Keratinocyte (primary cell): Measurements from ENCODE around the gene LRRC8D. TPM values are rescaled to one million over a fixed set of nuclear protein-coding genes. Genes with fewer than 3 reads are reported as not detected.

ENCODE experiments used
- DNase-seq: peaks from one replicate; pipeline ENCODE4 v3.0.0-alpha.2; 2011; ENCODE audit warnings: low read depth, missing footprints, low spot score
- FAIRE-seq: peaks from 2 replicates; lab custom pipeline; 2011; peaks lifted over from hg19 to GRCh38; lab: Jason Lieb, UNC
- H2AFZ ChIP-seq: 2 replicates; pipeline ENCODE4 v1.6.0; 2012; ENCODE audit warnings: low read length, control low read depth, inconsistent platforms; ENCODE audit not compliant: control insufficient read depth
- H3K27ac ChIP-seq: 2 replicates; pipeline ENCODE4 v1.5.1; 2011; ENCODE audit warnings: low read length; ENCODE audit not compliant: control insufficient read depth, insufficient read depth
- H3K27me3 ChIP-seq: 3 replicates; pipeline ENCODE4 v1.6.0; 2011; ENCODE audit warnings: low read length; ENCODE audit not compliant: control insufficient read depth, insufficient read depth; ENCODE audit errors: extremely low read depth
- H3K36me3 ChIP-seq, 2 experiments: 2 replicates in 1 of 2; 3 replicates in 1 of 2; pipeline ENCODE4 v1.5.1; 2011; ENCODE audit warnings: low read length in 2 of 2, mild to moderate bottlenecking in 1 of 2; ENCODE audit not compliant: control insufficient read depth in 2 of 2, insufficient read depth in 2 of 2; ENCODE audit errors: extremely low read depth in 1 of 2
- H3K4me1 ChIP-seq: 3 replicates; pipeline ENCODE4 v1.5.1; 2011; ENCODE audit warnings: low read length; ENCODE audit not compliant: control insufficient read depth, insufficient read depth; ENCODE audit errors: extremely low read depth
- H3K4me2 ChIP-seq: 3 replicates; pipeline ENCODE4 v1.6.0; 2011; ENCODE audit warnings: low read depth, low read length; ENCODE audit not compliant: control insufficient read depth, insufficient read depth; ENCODE audit errors: extremely low read depth
- H3K4me3 ChIP-seq, 3 experiments: fragments of 200-600 bp in 1 of 3; sonication (generic) in 1 of 3; 2 replicates in 2 of 3; 3 replicates in 1 of 3; pipeline ENCODE4 v1.5.1; 2011 to 2016; ENCODE audit warnings: low read length in 3 of 3, mild to moderate bottlenecking in 3 of 3, control low read depth in 2 of 3, inconsistent platforms in 1 of 3, low read depth in 1 of 3, mixed read lengths in 1 of 3, mixed run types in 1 of 3, moderate library complexity in 1 of 3; ENCODE audit not compliant: control insufficient read depth in 2 of 3, insufficient read depth in 2 of 3; ENCODE audit errors: extremely low read depth in 1 of 3
- H3K79me2 ChIP-seq: 2 replicates; pipeline ENCODE4 v1.6.0; 2012; ENCODE audit warnings: low read length; ENCODE audit not compliant: control insufficient read depth, insufficient read depth
- H3K9ac ChIP-seq: 3 replicates; pipeline ENCODE4 v1.6.0; 2011; ENCODE audit warnings: low read length; ENCODE audit not compliant: control insufficient read depth, insufficient read depth; ENCODE audit errors: extremely low read depth
- H3K9me1 ChIP-seq: 3 replicates; pipeline ENCODE4 v1.6.0; 2011; ENCODE audit warnings: low read length; ENCODE audit not compliant: control insufficient read depth, insufficient read depth; ENCODE audit errors: extremely low read depth
- H3K9me3 ChIP-seq: 2 replicates; pipeline ENCODE4 v1.5.1; 2012; ENCODE audit warnings: low read depth, low read length; ENCODE audit not compliant: control insufficient read depth
- H4K20me1 ChIP-seq: 3 replicates; pipeline ENCODE4 v1.6.0; 2011; ENCODE audit warnings: low read length; ENCODE audit not compliant: control insufficient read depth, insufficient read depth; ENCODE audit errors: extremely low read depth
- CTCF ChIP-seq, 3 experiments: IDR thresholded peaks in 1 of 3; conservative IDR thresholded peaks in 1 of 3; optimal IDR thresholded peaks in 1 of 3; 2 replicates in 2 of 3; 3 replicates in 1 of 3; pipeline versions ENCODE3 to v1.5.1; 2011; ENCODE audit warnings: low read length in 3 of 3, mild to moderate bottlenecking in 3 of 3, moderate library complexity in 2 of 3, control low read depth in 1 of 3, inconsistent platforms in 1 of 3; ENCODE audit not compliant: insufficient read depth in 2 of 3; ENCODE audit errors: extremely low read depth in 1 of 3
- EZH2 ChIP-seq: IDR thresholded peaks from one replicate; pipeline ENCODE4 v1.6.1; 2012; ENCODE audit warnings: inconsistent platforms, mild to moderate bottlenecking, low read length, moderate library complexity
- dilution Hi-C: fragments of 300-500 bp; cut with MboI; formaldehyde crosslinking; loops from one replicate; pipeline ENCODE4 v1.7.0; 2020; ENCODE audit warnings: low sequenced_read_pairs; ENCODE audit not compliant: extremely low pct_ligation_motif_present
- polyA plus RNA-seq, 5 experiments: library from polyadenylated mRNA; depleted of rRNA in 3 of 5; stranded (reverse) in 3 of 5; stranded (forward) in 1 of 5; unstranded in 1 of 5; fragments of >200 nt; gene quantifications; 1 replicate in 1 of 5; 2 replicates in 3 of 5; 3 replicates in 1 of 5; pipeline versions ENCODE4 v1.2.1 to v1.2.3, GENCODE V29; 2011 to 2012; ENCODE audit warnings: missing spikeins in 2 of 5, low read depth in 1 of 5, low replicate concordance in 1 of 5

LRRC8D gene
- polyA plus RNA-seq, 1 donor (not counting 4 experiments of a cell fraction or from before 2014, with no cell fraction given) = 54.7 TPM

- DNase-seq (no peak), FAIRE-seq (no peak)
- H3K9me1 ChIP-seq = no peaks in the 10 kb centered on the region
- no peak overlapping the region for H3K4me3 ChIP-seq
- H3K9ac ChIP-seq = no peak overlapping the region
- no peak overlapping the region for H3K27ac ChIP-seq
- TF ChIP-seq CTCF (optimal IDR thresholded peaks at IDR 0.05 in 1 of 3, IDR thresholded peaks at IDR 0.05 in 1 of 3, conservative IDR thresholded peaks at IDR 0.05 in 1 of 3; ENCODE audit: extremely low read depth in 1 of 3, insufficient read depth in 2 of 3, low read length in 3 of 3) (no peak), EZH2 (no peak)
- H2AFZ ChIP-seq = no peak overlapping the region
- no peaks in the 10 kb centered on the region for H3K27me3 ChIP-seq
- H3K36me3 ChIP-seq = no peaks in the 10 kb centered on the region
- no peaks in the 10 kb centered on the region for H3K4me1 ChIP-seq
- H3K79me2 ChIP-seq = no peaks in the 10 kb centered on the region
- dilution Hi-C loops = no loop called here
- no peak overlapping the region for H3K4me2 ChIP-seq
- H4K20me1 ChIP-seq = no peaks in the 10 kb centered on the region
- no peaks in the 10 kb centered on the region for H3K9me3 ChIP-seq
Measured at GRCh38 chr1:89800718-89801117, 20.1 kb upstream of the LRRC8D start.

GRCh38 chr1:89802051-89802450 lies 18.8 kb upstream of the LRRC8D start:
- FAIRE-seq = no peak
- Histone ChIP-seq H3K9ac (no peak overlapping the region), H3K9me3 (no peaks in the 10 kb centered on the region), H3K4me3 (no peak overlapping the region), H3K79me2 (no peaks in the 10 kb centered on the region), H3K27me3 (no peaks in the 10 kb centered on the region), H3K36me3 (no peaks in the 10 kb centered on the region), H2AFZ (no peak overlapping the region), H3K4me1 (no peaks in the 10 kb centered on the region), H3K27ac (no peak overlapping the region), H4K20me1 (no peaks in the 10 kb centered on the region), H3K9me1 (no peaks in the 10 kb centered on the region), H3K4me2 (no peak overlapping the region)
- no peak for DNase-seq
- no peak for TF ChIP-seq EZH2
- TF ChIP-seq CTCF (optimal IDR thresholded peaks at IDR 0.05 in 1 of 3, IDR thresholded peaks at IDR 0.05 in 1 of 3, conservative IDR thresholded peaks at IDR 0.05 in 1 of 3; ENCODE audit: extremely low read depth in 1 of 3, insufficient read depth in 2 of 3, low read length in 3 of 3) = no peak
- dilution Hi-C loops = no loop called here
